GM15510 (cell line): ENCODE results near the gene JADE2.

ENCODE experiments used
- POLR2A ChIP-seq: IDR thresholded peaks from 3 replicates; pipeline ENCODE4 v1.6.1; 2011; ENCODE audit warnings: borderline replicate concordance; ENCODE audit not compliant: insufficient read length; ENCODE audit errors: extremely low read depth

JADE2 gene

DNA sequence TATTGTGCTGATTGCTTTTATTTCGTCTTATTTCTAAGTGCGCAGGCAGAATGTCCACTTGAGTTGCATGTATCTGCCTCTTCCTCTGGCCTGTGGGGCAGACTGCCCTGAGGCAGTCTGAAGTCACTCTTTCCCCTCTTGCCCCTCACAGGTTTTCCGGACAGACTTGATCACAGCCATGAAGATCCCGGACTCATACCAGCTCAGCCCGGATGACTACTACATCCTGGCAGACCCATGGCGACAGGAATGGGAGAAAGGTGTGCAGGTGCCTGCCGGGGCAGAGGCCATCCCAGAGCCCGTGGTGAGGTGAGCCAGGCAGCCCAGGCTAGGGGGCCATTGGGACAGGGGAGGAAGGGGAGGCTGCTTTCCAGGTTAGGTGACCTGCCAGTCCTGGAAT, 26.4 kb downstream of the JADE2 start:
- TF ChIP-seq POLR2A, result no peak

DNA sequence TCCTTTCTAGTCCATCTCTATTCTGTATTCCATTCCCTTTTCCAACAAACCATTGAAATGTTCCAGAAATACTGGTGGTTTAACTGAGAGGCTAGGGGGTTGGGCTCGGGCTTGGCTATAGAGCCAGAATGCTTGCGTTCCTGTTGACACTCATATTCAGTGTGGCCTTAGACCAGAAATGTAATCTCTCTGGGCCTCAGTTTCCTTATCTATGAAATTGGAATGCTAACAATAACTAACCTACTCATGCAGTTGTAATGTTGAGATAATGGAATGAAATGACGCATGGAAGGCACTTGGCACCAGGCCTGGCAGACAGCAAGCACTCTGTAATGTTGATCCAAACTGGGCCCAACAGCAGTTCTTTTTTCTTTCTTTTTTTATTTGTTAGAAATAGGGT, 26.8 kb downstream of the JADE2 start:
- TF ChIP-seq POLR2A, result no peak

DNA sequence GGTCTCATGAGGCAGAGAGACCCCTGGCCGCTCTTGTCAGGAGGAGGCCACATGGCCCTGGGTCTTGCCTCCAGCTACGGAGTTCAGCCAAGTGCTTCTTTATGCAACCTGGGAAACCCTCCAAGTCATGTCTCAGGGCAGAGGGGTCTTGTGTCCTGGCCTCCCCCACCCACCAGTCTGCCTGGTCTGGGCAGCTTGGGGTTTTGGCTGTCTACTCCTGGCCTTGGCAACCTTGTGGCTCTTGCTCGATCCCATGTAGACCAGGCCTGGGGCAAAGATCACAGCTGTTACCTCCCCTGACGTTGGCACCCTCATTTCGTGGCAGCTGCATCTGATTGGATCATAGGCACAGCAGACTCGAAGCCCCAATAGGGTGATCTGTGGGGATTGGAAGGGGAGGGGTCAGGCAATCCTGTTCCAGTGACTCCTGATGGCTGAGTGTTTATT, 28.4 kb downstream of the JADE2 start:
- no peak for TF ChIP-seq POLR2A

DNA sequence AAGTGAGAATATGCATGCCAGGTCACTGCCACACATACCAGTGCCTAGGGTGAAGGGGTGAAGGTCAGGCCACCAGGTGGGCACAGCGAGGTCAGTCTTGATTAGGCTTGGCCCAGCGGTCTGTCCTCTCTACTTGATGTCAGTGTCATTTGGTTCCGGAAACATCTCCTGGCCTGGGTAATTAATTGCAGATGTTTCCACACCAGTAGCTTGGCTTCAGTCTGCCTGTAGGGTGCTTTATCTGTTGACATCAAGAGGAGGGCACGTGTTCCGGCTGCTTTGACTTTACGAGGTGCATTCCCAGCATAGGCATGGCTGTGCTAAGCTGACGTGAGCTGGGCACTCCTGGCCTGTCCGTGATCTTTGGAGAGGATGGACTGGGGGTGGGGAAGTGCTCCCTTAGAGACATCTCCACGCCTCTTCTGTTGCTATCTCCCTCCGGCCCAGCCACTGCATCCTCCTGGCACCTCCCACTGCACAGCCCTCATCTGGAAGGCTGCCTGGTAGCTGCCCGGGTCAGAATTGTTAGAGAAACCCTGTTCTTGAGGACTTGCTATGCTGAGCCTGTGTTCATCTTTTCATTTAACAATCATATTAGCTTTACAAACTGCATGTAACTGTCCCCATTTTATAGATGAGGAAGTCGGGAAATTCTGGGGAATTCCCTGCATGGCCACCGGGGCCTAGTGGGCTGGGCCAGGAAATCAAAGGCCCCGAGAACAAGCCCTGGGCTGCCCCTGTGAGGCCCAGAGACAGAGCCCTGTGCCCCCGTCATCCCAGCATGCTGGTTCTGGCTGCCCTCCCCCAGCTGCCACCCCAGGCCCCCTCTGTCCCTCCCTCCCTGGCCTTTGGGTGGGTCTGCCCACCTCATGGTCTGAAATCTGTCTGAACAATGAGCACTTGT, 29.1 kb downstream of the JADE2 start:
- TF ChIP-seq POLR2A, result no peak

DNA sequence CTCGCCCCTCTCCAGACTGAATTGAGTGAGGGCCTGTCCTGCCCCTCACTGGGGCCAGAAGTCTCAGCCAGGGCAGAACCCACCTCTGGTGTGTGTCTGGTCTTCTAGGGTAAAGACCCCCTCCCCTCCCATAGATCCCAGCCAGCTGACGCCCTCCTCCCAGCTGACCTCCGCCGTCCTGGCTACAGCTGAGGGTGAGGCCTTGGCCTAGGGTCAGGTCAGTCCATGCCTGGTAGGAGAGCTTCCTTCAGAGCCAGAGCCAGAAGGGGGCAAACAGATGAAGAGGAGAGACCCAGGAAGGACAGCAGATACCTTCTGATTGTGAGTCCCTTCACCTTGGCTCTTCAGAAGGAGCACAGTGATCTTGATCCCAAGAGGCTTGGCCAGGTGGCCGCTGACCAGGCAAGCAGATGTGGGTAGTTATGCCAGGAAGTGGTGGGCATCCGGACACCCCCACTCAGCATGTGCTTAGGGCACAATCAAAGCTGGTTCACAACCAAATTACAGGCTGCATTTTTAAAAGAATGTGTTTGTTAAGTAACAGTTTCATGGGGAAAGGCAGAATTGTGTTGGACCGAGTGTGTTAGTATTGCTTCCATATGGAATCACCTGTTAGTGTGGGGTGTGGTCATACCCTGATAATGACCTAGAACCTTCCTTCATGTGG, 29.9 kb downstream of the JADE2 start:
- no peak for TF ChIP-seq POLR2A

DNA sequence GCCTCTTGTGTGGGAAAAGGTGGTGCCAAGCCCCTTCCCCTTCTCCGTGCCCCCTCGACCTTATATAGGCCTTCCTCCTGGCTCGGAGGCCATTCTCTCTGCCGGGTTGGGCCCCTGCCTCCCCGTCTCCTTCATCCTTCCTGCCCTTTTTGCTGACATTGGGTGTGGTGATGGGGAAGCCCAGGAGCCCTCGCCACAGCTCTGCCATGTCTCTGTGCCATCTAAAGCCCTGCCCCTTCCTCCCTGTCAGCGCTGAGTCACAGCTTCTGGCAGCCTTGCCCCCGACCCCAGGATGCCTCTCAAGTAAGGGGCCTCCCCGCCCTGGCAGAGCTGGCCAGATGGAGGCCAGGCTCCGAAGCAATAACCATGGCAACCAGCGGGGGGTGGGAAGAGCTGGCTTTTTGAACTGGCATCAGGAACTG, 30.4 kb downstream of the JADE2 start:
- no peak for TF ChIP-seq POLR2A

DNA sequence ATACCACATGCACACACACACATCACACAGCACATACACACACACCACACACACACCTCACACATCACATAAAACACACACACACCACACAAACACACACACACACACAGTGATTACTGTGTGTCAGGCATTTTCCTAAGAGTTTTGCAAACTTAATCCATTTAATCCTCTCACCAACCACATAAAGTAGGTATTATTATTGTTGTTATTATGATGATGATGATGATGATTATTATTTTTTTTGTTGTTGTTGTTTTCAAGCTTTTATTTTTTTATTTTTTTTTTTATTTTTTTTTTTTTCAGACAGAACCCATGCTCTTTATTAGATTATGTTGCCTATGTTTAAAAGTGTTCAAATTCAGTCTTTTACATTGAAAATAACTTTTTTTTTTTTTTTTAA, 31.5 kb downstream of the JADE2 start:
- TF ChIP-seq POLR2A, result no peak

DNA sequence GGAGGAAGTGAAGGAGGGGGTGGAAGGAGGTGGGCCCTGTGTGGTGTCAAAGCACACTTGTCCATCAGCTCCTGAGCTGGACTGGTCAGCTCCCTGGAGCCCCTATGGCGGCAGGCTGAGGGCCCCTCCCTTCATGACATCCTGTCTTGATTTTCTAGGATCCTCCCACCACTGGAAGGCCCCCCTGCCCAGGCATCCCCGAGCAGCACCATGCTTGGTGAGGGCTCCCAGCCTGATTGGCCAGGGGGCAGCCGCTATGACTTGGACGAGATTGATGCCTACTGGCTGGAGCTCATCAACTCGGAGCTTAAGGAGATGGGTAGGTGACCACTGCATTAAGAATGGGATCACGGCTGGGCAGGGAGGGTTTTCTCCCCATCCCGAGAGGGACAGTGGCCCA, 34.2 kb downstream of the JADE2 start:
- no peak for TF ChIP-seq POLR2A

DNA sequence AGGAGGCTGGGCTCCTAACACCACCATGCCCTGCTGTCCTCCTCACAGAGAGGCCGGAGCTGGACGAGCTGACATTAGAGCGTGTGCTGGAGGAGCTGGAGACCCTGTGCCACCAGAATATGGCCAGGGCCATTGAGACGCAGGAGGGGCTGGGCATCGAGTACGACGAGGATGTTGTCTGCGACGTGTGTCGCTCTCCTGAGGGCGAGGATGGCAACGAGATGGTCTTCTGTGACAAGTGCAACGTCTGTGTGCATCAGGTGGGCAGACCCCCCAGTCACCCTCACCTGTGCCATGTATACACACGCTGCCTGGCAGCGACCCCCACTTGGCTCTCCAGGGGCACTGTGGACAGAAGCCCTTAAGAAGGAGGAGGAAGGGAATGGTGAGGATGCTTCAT, 35.2 kb downstream of the JADE2 start:
- no peak for TF ChIP-seq POLR2A

DNA sequence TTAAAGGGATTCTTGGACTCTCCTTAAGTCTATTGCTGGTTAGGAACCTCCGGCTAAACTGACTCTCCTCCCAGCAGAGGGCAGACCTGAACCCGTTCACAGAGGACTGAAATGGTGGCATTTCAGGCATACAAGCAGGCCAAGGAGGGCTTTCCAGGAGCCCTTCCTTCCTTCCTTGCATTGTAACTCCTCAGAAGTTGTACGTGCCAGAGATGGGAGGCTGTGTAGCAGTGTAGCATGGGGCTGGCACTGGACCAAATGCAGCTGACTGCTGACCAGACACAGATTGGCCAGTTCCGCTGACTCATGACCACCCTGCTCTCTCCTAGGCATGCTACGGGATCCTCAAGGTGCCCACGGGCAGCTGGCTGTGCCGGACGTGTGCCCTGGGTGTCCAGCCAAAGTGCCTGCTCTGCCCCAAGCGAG, 36.4 kb downstream of the JADE2 start:
- TF ChIP-seq POLR2A, result no peak

DNA sequence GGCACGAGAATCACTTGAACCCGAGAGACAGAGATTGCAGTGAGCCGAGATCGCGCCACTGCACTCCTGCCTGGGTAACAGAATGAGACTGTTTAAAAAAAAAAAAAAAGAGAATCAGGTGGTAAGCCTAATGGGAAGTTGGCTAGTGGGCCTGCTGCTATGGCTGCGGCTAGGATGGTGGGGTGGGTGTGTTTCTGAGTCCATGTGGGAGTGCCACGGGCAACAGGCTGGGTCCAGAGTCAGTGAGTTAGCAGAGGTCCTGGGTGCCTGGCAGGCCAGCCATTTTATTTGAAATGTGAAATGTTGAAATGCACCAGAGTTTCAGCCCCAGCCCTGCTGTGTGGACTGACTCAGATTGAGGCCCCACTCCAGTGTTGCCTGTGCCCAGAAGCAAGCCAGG, 37.8 kb downstream of the JADE2 start:
- TF ChIP-seq POLR2A, result no peak

DNA sequence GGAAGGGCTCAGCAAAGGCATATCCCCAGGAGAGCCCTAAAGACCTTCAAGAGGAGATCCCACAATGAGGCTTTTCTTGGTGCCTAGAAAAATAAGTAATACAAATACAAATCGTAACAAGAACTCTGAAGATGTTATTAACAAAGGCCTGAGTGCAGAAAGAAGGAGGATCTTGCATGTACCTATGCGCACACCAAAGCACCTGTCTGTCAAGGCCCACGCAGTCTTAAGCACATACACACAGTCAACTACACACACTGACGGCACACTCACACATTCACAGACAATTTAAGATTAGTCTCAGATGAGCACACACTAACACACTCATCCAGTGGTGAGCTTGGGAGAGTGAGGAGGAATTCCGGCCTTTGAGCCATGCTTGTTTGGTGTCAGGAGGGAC, 38.5 kb downstream of the JADE2 start:
- no peak for TF ChIP-seq POLR2A

DNA sequence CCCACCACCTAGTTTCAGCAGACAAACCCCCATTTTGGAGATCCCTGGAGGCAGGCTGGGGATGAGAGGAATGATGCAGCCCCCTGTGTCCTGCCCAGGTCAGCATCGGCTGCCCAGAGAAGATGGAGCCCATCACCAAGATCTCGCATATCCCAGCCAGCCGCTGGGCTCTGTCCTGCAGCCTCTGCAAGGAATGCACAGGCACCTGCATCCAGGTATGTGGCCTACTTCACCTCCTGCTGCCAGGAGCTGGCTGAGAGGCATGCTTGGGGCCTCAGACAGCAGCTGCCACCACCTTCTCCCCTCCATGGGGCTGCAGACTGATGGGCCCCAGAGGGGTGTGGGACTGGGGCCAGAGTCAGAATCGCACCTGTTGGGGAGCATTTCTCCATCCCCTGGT, 38.9 kb downstream of the JADE2 start:
- no peak for TF ChIP-seq POLR2A

DNA sequence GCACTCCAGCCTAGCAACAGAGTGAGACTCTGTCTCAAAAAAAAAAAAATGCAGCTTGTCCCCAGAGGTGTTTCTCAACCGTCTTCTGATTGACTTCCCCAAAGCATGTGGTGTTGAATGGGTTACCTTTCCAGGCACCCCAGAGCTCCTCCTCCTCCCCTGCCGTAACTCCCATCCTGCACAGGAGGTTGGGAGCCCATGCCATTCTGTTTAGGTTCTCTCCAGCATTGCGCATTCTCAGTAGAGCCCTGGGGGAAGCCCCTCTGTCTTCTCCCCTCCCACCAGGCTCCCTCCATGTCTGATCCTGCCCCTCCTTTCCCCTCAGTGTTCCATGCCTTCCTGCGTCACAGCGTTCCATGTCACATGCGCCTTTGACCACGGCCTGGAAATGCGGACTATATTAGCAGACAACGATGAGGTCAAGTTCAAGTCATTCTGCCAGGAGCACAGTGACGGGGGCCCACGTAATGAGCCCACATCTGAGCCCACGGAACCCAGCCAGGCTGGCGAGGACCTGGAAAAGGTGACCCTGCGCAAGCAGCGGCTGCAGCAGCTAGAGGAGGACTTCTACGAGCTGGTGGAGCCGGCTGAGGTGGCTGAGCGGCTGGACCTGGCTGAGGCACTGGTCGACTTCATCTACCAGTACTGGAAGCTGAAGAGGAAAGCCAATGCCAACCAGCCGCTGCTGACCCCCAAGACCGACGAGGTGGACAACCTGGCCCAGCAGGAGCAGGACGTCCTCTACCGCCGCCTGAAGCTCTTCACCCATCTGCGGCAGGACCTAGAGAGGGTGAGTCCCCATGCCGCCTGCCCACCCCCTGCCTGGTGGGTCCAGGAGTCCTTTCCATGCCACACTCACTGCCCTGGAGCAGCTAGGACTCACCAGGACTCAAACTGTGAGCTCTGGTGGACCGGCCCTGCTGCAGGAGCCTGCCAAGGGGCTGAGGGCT, 40.6 kb downstream of the JADE2 start:
- no peak for TF ChIP-seq POLR2A

DNA sequence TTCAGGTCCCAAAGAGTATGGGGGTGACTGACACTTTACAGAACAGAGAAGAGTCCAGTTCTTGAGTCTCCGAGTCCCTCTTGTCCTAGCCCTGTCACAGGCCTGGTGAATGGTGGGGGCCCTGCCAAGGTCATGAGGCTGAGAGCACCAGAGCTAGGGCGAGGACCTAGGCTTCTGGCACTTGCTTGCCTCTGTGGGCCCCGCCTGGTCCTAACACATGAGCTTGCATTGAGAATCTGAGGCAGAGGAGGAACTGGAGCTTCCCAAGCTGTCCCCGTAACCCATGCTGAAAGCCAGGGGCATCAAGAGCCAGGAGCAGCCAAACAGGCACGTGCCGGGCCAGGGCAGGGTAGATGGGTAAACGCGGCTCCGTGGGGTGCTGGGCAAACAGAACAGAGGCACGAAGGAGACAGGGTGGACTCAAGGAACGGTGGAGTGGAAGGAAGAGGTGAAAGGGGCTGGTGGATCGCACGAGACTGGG, 41.3 kb downstream of the JADE2 start:
- no peak for TF ChIP-seq POLR2A
